GM12872 (cell line): ENCODE measurements around the gene AFF3.

Experiments used
- CTCF ChIP-seq: IDR thresholded peaks from 3 replicates; pipeline ENCODE4 v1.5.1; 2011; ENCODE audit warnings: low read depth, mild to moderate bottlenecking, low read length, moderate library complexity; ENCODE audit not compliant: insufficient read depth

AFF3 gene

GRCh38 chr2:100106460-100106859, 35.9 kb downstream of the AFF3 start:
- TF ChIP-seq CTCF: no peak

- TF ChIP-seq CTCF: no peak
Measured at GRCh38 chr2:100105678-100106054, 36.7 kb downstream of the AFF3 start.

- TF ChIP-seq CTCF: no peak
Measured at GRCh38 chr2:100104718-100105677, 37.4 kb downstream of the AFF3 start.

- no peak for TF ChIP-seq CTCF
Measured at GRCh38 chr2:100077935-100078334, 64.5 kb downstream of the AFF3 start.

- TF ChIP-seq CTCF: no peak
Measured at GRCh38 chr2:100077456-100077855, 64.9 kb downstream of the AFF3 start.

- TF ChIP-seq CTCF: no peak
Measured at GRCh38 chr2:100075532-100075931, 66.9 kb downstream of the AFF3 start.

GRCh38 chr2:100073110-100073509, 69.3 kb downstream of the AFF3 start:
- TF ChIP-seq CTCF: no peak
